HepG2 (cell line): ENCODE data around the gene CCDC170. TPM values are rescaled to one million over a fixed set of nuclear protein-coding genes. Genes with fewer than 3 reads are reported as not detected.

Source experiments
- ATAC-seq: fragments of 200-7000 bp; cut with Tn5 transposase; 3 replicates; pipeline ENCODE4 v1.9.1; 2020; ENCODE audit warnings: mild to moderate bottlenecking, moderate library complexity
- BruUV-seq: library from RNA; stranded (reverse); fragments of 400-500 nt; replicated peaks from 2 replicates; lab custom pipeline; 2021; lab: Mats Ljungman, UMichigan
- CTCF ChIA-PET: fragments of 300-600 bp; formaldehyde crosslinking; extraction: SDS; loops from one replicate; lab custom pipeline; 2021; ENCODE audit warnings: low total read pairs, inconsistent platforms, low intra/inter-chr PET ratio; lab: Yijun Ruan, JAX
- POLR2A ChIA-PET: fragments of 350-600 bp; sonication (Branson Sonifier 250); formaldehyde crosslinking; loops from one replicate; lab custom pipeline; 2020; ENCODE audit warnings: antibody characterized with exemption, inconsistent platforms; lab: Yijun Ruan, JAX
- DNase-seq: peaks from one replicate; pipeline ENCODE4 v3.0.0-alpha.2; 2015; ENCODE audit warnings: low spot score
- FAIRE-seq: peaks from 3 replicates; lab custom pipeline; 2011; peaks lifted over from hg19 to GRCh38; lab: Jason Lieb, UNC
- H2AFZ ChIP-seq: one replicate; pipeline ENCODE4 v1.6.1; 2011; ENCODE audit warnings: low read length, inconsistent platforms
- H3K27ac ChIP-seq: fragments of 300-600 bp; 3 replicates; pipeline ENCODE4 v1.8.0; 2011; ENCODE audit warnings: mixed run types, mild to moderate bottlenecking, mixed read lengths, low read length, inconsistent platforms; ENCODE audit not compliant: insufficient read depth; ENCODE audit errors: extremely low read length
- H3K27me3 ChIP-seq, 2 experiments: fragments of 200-600 bp in 1 of 2; 2 replicates in 1 of 2; 3 replicates in 1 of 2; pipeline versions ENCODE4 v1.6.0 to v1.8.0; 2011; ENCODE audit warnings: low read length in 2 of 2, mild to moderate bottlenecking in 2 of 2, moderate library complexity in 2 of 2, inconsistent platforms in 1 of 2; ENCODE audit not compliant: insufficient read depth in 2 of 2, control insufficient read depth in 1 of 2
- H3K36me3 ChIP-seq, 2 experiments: fragments of 200-600 bp in 1 of 2; replicated peaks in 1 of 2; 2 replicates in 1 of 2; 3 replicates in 1 of 2; pipeline versions ENCODE4 v1.5.1 to v1.8.0; 2011; ENCODE audit warnings: low read length in 2 of 2, inconsistent platforms in 1 of 2; ENCODE audit not compliant: insufficient read depth in 2 of 2, control insufficient read depth in 1 of 2
- H3K4me1 ChIP-seq: 2 replicates; pipeline ENCODE4 v1.5.1; 2012; ENCODE audit warnings: low read length, inconsistent platforms; ENCODE audit not compliant: insufficient read depth
- H3K4me2 ChIP-seq: 2 replicates; pipeline ENCODE4 v1.6.0; 2011; ENCODE audit warnings: low read depth, low read length, inconsistent platforms
- H3K4me3 ChIP-seq, 3 experiments: fragments of 200-600 bp in 1 of 3; sonication (generic), shearing (Covaris generic) in 1 of 3; replicated peaks in 1 of 3; 2 replicates each; pipeline ENCODE4 v1.5.1; 2011 to 2016; ENCODE audit warnings: low read length in 3 of 3, inconsistent platforms in 2 of 3, low read depth in 2 of 3, mild to moderate bottlenecking in 2 of 3, control low read depth in 1 of 3, mixed read lengths in 1 of 3; ENCODE audit not compliant: insufficient read depth in 1 of 3
- H3K79me2 ChIP-seq: one replicate; pipeline ENCODE4 v1.6.1; 2011; ENCODE audit warnings: low read length, inconsistent platforms; ENCODE audit not compliant: insufficient read depth
- H3K9ac ChIP-seq: 2 replicates; pipeline ENCODE4 v1.6.0; 2011; ENCODE audit warnings: mild to moderate bottlenecking, low read depth, low read length, inconsistent platforms; ENCODE audit not compliant: insufficient read depth
- H3K9me3 ChIP-seq: 2 replicates; pipeline ENCODE4 v1.5.1; 2012; ENCODE audit warnings: mild to moderate bottlenecking, low read length
- H4K20me1 ChIP-seq: 2 replicates; pipeline ENCODE4 v1.6.0; 2011; ENCODE audit warnings: inconsistent platforms, mild to moderate bottlenecking, low read length, moderate library complexity; ENCODE audit not compliant: insufficient read depth
- AFF4 ChIP-seq: sonication (generic); formaldehyde crosslinking; IDR thresholded peaks from 2 replicates; pipeline ENCODE4 v1.4.0; 2020; ENCODE audit warnings: missing genetic modification reagents
- MED8 ChIP-seq: sonication (generic); formaldehyde crosslinking; IDR thresholded peaks from 2 replicates; pipeline ENCODE4 v1.8.1; 2023; ENCODE audit warnings: mild to moderate bottlenecking, missing genetic modification reagents; ENCODE audit not compliant: insufficient replicate concordance
- MEIS2 ChIP-seq: sonication (generic); formaldehyde crosslinking; IDR thresholded peaks from 2 replicates; pipeline ENCODE4 v1.9.0; 2021; ENCODE audit warnings: mild to moderate bottlenecking, missing genetic modification reagents
- NR1H2 ChIP-seq: sonication (generic); formaldehyde crosslinking; IDR thresholded peaks from 2 replicates; pipeline ENCODE4 v1.8.1; 2022; ENCODE audit warnings: low read depth, missing genetic modification reagents, borderline replicate concordance
- PAWR ChIP-seq: sonication (generic); formaldehyde crosslinking; IDR thresholded peaks from 2 replicates; pipeline ENCODE4 v1.4.0; 2020; ENCODE audit warnings: missing genetic modification reagents, mild to moderate bottlenecking, borderline replicate concordance
- RFXANK ChIP-seq: IDR thresholded peaks from 2 replicates; pipeline ENCODE4 v1.6.1; 2016
- TBX2 ChIP-seq: sonication (generic); formaldehyde crosslinking; IDR thresholded peaks from 2 replicates; pipeline ENCODE4 v1.5.0; 2020; ENCODE audit warnings: missing genetic modification reagents, mild to moderate bottlenecking, borderline replicate concordance
- ZBTB20 ChIP-seq: sonication (generic); formaldehyde crosslinking; IDR thresholded peaks from 2 replicates; pipeline ENCODE4 v1.8.1; 2023; ENCODE audit warnings: missing genetic modification reagents, low read depth, mild to moderate bottlenecking, borderline replicate concordance
- ZNF230 ChIP-seq: sonication (generic); formaldehyde crosslinking; IDR thresholded peaks from 2 replicates; pipeline ENCODE4 v1.4.0; 2020; ENCODE audit warnings: mild to moderate bottlenecking, missing genetic modification reagents
- WGBS: methylation state at CpG from one replicate; pipeline ENCODE4 v1.1.6; 2017; ENCODE audit warnings: low lambda C conversion rate; 5-methylcytosine and 5-hydroxymethylcytosine counted together
- in situ Hi-C: cut with HindIII; loops from 2 replicates; pipeline ENCODE4 v1.10.0; 2017; ENCODE audit warnings: low pct_unique_long_range_greater_than_20kb; ENCODE audit not compliant: extremely low pct_ligation_motif_present
- intact Hi-C: fragments of 100-400 bp; cut with micrococcal nuclease; formaldehyde crosslinking; loops from one replicate; pipeline ENCODE4 v1.10.0; 2022; ENCODE audit not compliant: unreplicated experiment
- polyA plus RNA-seq, 8 experiments: library from polyadenylated mRNA; depleted of rRNA in 3 of 8; stranded (reverse) in 7 of 8; unstranded in 1 of 8; fragments of >200 nt; fragmentation: Illumina TruSeq in 4 of 8; extraction: Trizol in 4 of 8; gene quantifications; 2 replicates each; pipeline versions ENCODE4 v1.2.1 to v1.2.3, GENCODE V29; 2011 to 2016; ENCODE audit warnings: low read depth in 4 of 8, missing spikeins in 1 of 8, mixed read lengths in 1 of 8; ENCODE audit not compliant: insufficient read depth in 1 of 8
- total RNA-seq, 5 experiments: library from RNA; depleted of rRNA; stranded (reverse); fragments of >200 nt; fragmentation: Illumina TruSeq; extraction: Trizol; gene quantifications; 2 replicates each; pipeline ENCODE4 v1.2.3, GENCODE V29; 2016; ENCODE audit warnings: low read depth in 1 of 5
- TF ChIP-seq, protein P1 (sequence below): sonication (generic); formaldehyde crosslinking; IDR thresholded peaks from 2 replicates; pipeline ENCODE4 v1.5.1; 2020; ENCODE audit warnings: missing genetic modification reagents, mild to moderate bottlenecking, borderline replicate concordance

Gene CCDC170
- total and polyA plus RNA-seq, 2 of the 13 experiments (the other 11 are each of a cell fraction or from before 2014, with no cell fraction given): 0.90 to 5.1 TPM

- in situ Hi-C loops (no loop called here), intact Hi-C loops (no loop called here)
- Histone ChIP-seq H3K36me3 (no peaks in the 10 kb centered on the region), H4K20me1 (no peaks in the 10 kb centered on the region), H3K27me3 (no peaks in the 10 kb centered on the region), H3K4me3 (no peak overlapping the region)
- 50% methylated on average over 2 of the region's 2 CpGs for WGBS
- no peak for FAIRE-seq
- no TSS peak for BruUV-seq
- TF ChIP-seq ZNF230: no peak
- TF ChIP-seq RFXANK (CRISPR knock-in tag): no peak
- TF ChIP-seq PAWR: no peak
- TF ChIP-seq MEIS2 (CRISPR knock-in tag): no peak
- no peak for TF ChIP-seq AFF4
- TF ChIP-seq ZBTB20: no peak
- no peak for TF ChIP-seq TBX2
- no peak for TF ChIP-seq NR1H2 (CRISPR knock-in tag)
- TF ChIP-seq, protein P1, sequence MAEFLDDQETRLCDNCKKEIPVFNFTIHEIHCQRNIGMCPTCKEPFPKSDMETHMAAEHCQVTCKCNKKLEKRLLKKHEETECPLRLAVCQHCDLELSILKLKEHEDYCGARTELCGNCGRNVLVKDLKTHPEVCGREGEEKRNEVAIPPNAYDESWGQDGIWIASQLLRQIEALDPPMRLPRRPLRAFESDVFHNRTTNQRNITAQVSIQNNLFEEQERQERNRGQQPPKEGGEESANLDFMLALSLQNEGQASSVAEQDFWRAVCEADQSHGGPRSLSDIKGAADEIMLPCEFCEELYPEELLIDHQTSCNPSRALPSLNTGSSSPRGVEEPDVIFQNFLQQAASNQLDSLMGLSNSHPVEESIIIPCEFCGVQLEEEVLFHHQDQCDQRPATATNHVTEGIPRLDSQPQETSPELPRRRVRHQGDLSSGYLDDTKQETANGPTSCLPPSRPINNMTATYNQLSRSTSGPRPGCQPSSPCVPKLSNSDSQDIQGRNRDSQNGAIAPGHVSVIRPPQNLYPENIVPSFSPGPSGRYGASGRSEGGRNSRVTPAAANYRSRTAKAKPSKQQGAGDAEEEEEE (CRISPR knock-in tag): no peak
- no peak for TF ChIP-seq MED8 (CRISPR knock-in tag)
- TF ChIP-seq, all 625 proteins: peak for 0
- H3K9me3 ChIP-seq: peaks cover 13% of the 10 kb centered on the region
- DNase-seq (no peak), ATAC-seq (no peak)
- H3K4me1 ChIP-seq: peaks cover 7% of the 10 kb centered on the region; the same call in 1 of the 2 replicates
- H3K4me2 ChIP-seq: no peak overlapping the region
- no peak overlapping the region for H3K9ac ChIP-seq
- ChIA-PET CTCF (no interaction called here), POLR2A (no interaction called here)
- H3K27ac ChIP-seq: no peak overlapping the region
- no peaks in the 10 kb centered on the region for H3K79me2 ChIP-seq
- no peak overlapping the region for H2AFZ ChIP-seq
Measured at GRCh38 chr6:151566557-151566956, 72.7 kb downstream of the CCDC170 start.
